HCT116 (cell line): ENCODE data around the gene STARD4. TPM values are rescaled to one million over a fixed set of nuclear protein-coding genes. Genes with fewer than 3 reads are reported as not detected.

ENCODE experiments used
- ATAC-seq: fragments of 200-7000 bp; cut with Tn5 transposase; 2 replicates; pipeline ENCODE4 v1.9.1; 2020; ENCODE audit warnings: mild to moderate bottlenecking, moderate library complexity
- BruUV-seq: library from RNA; stranded (reverse); fragments of 400-500 nt; replicated peaks from 2 replicates; lab custom pipeline; 2021; lab: Mats Ljungman, UMichigan
- CTCF ChIA-PET: fragments of 300-600 bp; sonication (Branson Sonifier 250); formaldehyde crosslinking; loops from one replicate; lab custom pipeline; 2021; ENCODE audit warnings: antibody characterized with exemption; lab: Charles Lee
- POLR2A ChIA-PET: fragments of 300-600, 350-600 bp; sonication (Branson Sonifier 250); formaldehyde crosslinking; loops from one replicate; lab custom pipeline; 2021; ENCODE audit warnings: antibody characterized with exemption; lab: Charles Lee
- RAD21 ChIA-PET, 2 experiments: fragments of 300-600 bp; sonication (Branson Sonifier 250); formaldehyde crosslinking; loops; one replicate each; lab custom pipeline; 2023; ENCODE audit warnings: low total read pairs in 2 of 2; ENCODE audit not compliant: uncharacterized antibody in 2 of 2, unreplicated experiment in 2 of 2, low non-redundant PET in 1 of 2; lab: Charles Lee
- DNase-seq: peaks from one replicate; pipeline ENCODE4 v3.0.0-alpha.2; 2010; ENCODE audit warnings: low read depth, low spot score
- H2AFZ ChIP-seq: fragments of 200-600 bp; shearing (Covaris generic), sonication (generic); 2 replicates; pipeline ENCODE4 v1.6.1; 2017; ENCODE audit warnings: low read depth, mixed run types, mixed read lengths, antibody characterized with exemption, low read length; ENCODE audit not compliant: poor library complexity, severe bottlenecking
- H3K27ac ChIP-seq: 2 replicates; pipeline ENCODE4 v1.5.1; 2012; ENCODE audit warnings: low read depth, low read length
- H3K27me3 ChIP-seq: fragments of 200-600 bp; sonication (generic); 2 replicates; pipeline ENCODE4 v1.6.1; 2016; ENCODE audit warnings: mixed run types, low read length, mixed read lengths; ENCODE audit not compliant: insufficient read depth
- H3K36me3 ChIP-seq, 2 experiments: fragments of 200-500 bp in 1 of 2; fragments of 200-600 bp in 1 of 2; sonication (Bioruptor generic) in 1 of 2; sonication (generic) in 1 of 2; 2 replicates each; pipeline versions ENCODE4 v1.5.1 to v1.6.1; 2014 to 2016; ENCODE audit warnings: low read length in 2 of 2, inconsistent platforms in 1 of 2, mixed read lengths in 1 of 2, mixed run types in 1 of 2; ENCODE audit not compliant: insufficient read depth in 2 of 2, control insufficient read depth in 1 of 2
- H3K4me1 ChIP-seq, 2 experiments: fragments of 200-600 bp in 1 of 2; sonication (generic) in 1 of 2; 2 replicates each; pipeline versions ENCODE4 v1.5.1 to v1.6.1; 2012 to 2017; ENCODE audit warnings: low read length in 2 of 2, inconsistent platforms in 1 of 2, mild to moderate bottlenecking in 1 of 2, mixed read lengths in 1 of 2, mixed run types in 1 of 2, moderate library complexity in 1 of 2; ENCODE audit not compliant: insufficient read depth in 2 of 2, control insufficient read depth in 1 of 2
- H3K4me2 ChIP-seq: fragments of 200-600 bp; sonication (generic); 2 replicates; pipeline ENCODE4 v1.6.1; 2017; ENCODE audit warnings: mixed run types, low read length, mixed read lengths
- H3K4me3 ChIP-seq, 2 experiments: fragments of 200-600 bp in 1 of 2; sonication (generic) in 1 of 2; replicated peaks in 1 of 2; 2 replicates each; pipeline ENCODE4 v1.5.1; 2011 to 2016; ENCODE audit warnings: low read length in 2 of 2, control low read depth in 1 of 2, low read depth in 1 of 2, mild to moderate bottlenecking in 1 of 2, mixed read lengths in 1 of 2, mixed run types in 1 of 2
- H3K79me2 ChIP-seq: fragments of 200-600 bp; sonication (generic); 2 replicates; pipeline ENCODE4 v1.6.1; 2017; ENCODE audit warnings: mild to moderate bottlenecking, mixed run types, low read length, moderate library complexity, mixed read lengths; ENCODE audit not compliant: insufficient read depth
- H3K9ac ChIP-seq: fragments of 200-600 bp; sonication (generic); 2 replicates; pipeline ENCODE4 v1.6.1; 2016; ENCODE audit warnings: low read length, mixed read lengths
- H3K9me2 ChIP-seq: fragments of 200-600 bp; sonication (generic), shearing (Covaris generic); 2 replicates; pipeline ENCODE4 v1.6.1; 2017; ENCODE audit warnings: mixed run types, mild to moderate bottlenecking, moderate library complexity; ENCODE audit not compliant: insufficient read depth
- H3K9me3 ChIP-seq, 2 experiments: fragments of 200-500 bp in 1 of 2; fragments of 200-600 bp in 1 of 2; sonication (Bioruptor generic) in 1 of 2; sonication (generic) in 1 of 2; 2 replicates each; pipeline ENCODE4 v1.6.1; 2014 to 2017; ENCODE audit warnings: low read length in 2 of 2, mixed read lengths in 2 of 2, inconsistent platforms in 1 of 2, low read depth in 1 of 2, mild to moderate bottlenecking in 1 of 2, mixed run types in 1 of 2, moderate library complexity in 1 of 2; ENCODE audit not compliant: control insufficient read depth in 1 of 2, insufficient read depth in 1 of 2
- H4K20me1 ChIP-seq: fragments of 200-600 bp; sonication (generic), shearing (Covaris generic); 2 replicates; pipeline ENCODE4 v1.6.1; 2017; ENCODE audit warnings: mixed run types, mild to moderate bottlenecking, moderate library complexity; ENCODE audit not compliant: insufficient read depth
- CEBPB ChIP-seq: IDR thresholded peaks from 2 replicates; pipeline ENCODE4 v1.6.1; 2012; ENCODE audit warnings: low read depth
- EGR1 ChIP-seq: IDR thresholded peaks from 2 replicates; pipeline ENCODE4 v1.6.1; 2012; ENCODE audit warnings: low read depth
- EZH2 ChIP-seq: fragments of 200-600 bp; sonication (generic); IDR thresholded peaks from 2 replicates; pipeline ENCODE4 v1.6.1; 2017; ENCODE audit warnings: antibody characterized with exemption, mixed run types
- JUND ChIP-seq: IDR thresholded peaks from 2 replicates; pipeline ENCODE4 v1.6.1; 2012
- POLR2A ChIP-seq: IDR thresholded peaks from 2 replicates; pipeline ENCODE4 v1.7.0; 2011; ENCODE audit warnings: borderline replicate concordance; ENCODE audit not compliant: insufficient read depth, insufficient read length; ENCODE audit errors: extremely low read depth
- RAD21 ChIP-seq: IDR thresholded peaks from 2 replicates; pipeline ENCODE4 v1.6.1; 2012; ENCODE audit warnings: low read depth, mild to moderate bottlenecking
- SRF ChIP-seq: IDR thresholded peaks from 2 replicates; pipeline ENCODE4 v1.6.1; 2012; ENCODE audit warnings: low read depth
- TCF7L2 ChIP-seq: IDR thresholded peaks from 2 replicates; pipeline ENCODE4 v1.7.0; 2011; ENCODE audit warnings: borderline replicate concordance, inconsistent platforms; ENCODE audit not compliant: insufficient read depth, insufficient read length; ENCODE audit errors: extremely low read depth
- intact Hi-C: fragments of 100-400 bp; cut with micrococcal nuclease; formaldehyde crosslinking; loops from 2 replicates; pipeline ENCODE4 v1.10.0; 2022
- total RNA-seq: library from RNA; stranded (reverse); gene quantifications from one replicate; pipeline ENCODE4 v1.2.1, GENCODE V29; 2021; ENCODE audit not compliant: unreplicated experiment

The STARD4 gene
- total RNA-seq, 1 experiment from 2014 or later = 44.3 TPM

DNA sequence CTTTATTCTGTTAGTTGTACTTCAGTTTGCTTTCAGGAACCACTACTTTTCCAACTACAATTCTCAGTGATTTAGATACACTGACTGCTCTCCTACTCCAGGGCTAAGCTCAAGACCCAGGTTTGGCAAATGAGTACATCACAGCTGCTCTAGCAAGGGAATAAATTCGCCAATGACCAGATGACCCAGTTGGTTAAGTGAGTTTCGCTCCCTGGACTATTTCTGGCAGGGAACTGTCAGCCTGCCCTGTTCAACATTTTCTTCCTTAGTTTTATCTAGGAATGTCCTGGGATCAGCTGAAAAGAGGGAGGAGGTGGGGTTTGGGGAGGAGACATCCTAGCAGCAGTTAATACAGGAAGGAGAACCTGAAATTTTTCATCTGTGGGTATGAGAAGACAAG, 6.4 kb upstream of the STARD4 start:
- Histone ChIP-seq H3K4me2 (no peak overlapping the region), H3K9me3 (no peaks in the 10 kb centered on the region), H4K20me1 (no peaks in the 10 kb centered on the region), H3K79me2 (no peaks in the 10 kb centered on the region), H2AFZ (no peak overlapping the region), H3K27me3 (no peaks in the 10 kb centered on the region), H3K4me1 (no peaks in the 10 kb centered on the region), H3K27ac (no peak overlapping the region), H3K9me2 (no peaks in the 10 kb centered on the region), H3K36me3 (no peaks in the 10 kb centered on the region), H3K9ac (no peak overlapping the region)
- DNase-seq (no peak), ATAC-seq (no peak)
- intact Hi-C loops = no loop called here
- ChIA-PET RAD21 (no interaction called here), POLR2A (no interaction called here)
- BruUV-seq = no TSS peak
- TF ChIP-seq JUND = no peak
- TF ChIP-seq SRF = no peak
- no peak for TF ChIP-seq CEBPB
- TF ChIP-seq EGR1 = no peak
- TF ChIP-seq EZH2 = no peak
- TF ChIP-seq, all 23 proteins: peak for 0
- CTCF ChIA-PET = interaction anchor here (1.2 kb wide), 1 partner anchor 12 kb away, joined by 5 read pairs; no protein-coding TSS in a partner anchor
- H3K4me3 ChIP-seq = no peak overlapping the region

DNA sequence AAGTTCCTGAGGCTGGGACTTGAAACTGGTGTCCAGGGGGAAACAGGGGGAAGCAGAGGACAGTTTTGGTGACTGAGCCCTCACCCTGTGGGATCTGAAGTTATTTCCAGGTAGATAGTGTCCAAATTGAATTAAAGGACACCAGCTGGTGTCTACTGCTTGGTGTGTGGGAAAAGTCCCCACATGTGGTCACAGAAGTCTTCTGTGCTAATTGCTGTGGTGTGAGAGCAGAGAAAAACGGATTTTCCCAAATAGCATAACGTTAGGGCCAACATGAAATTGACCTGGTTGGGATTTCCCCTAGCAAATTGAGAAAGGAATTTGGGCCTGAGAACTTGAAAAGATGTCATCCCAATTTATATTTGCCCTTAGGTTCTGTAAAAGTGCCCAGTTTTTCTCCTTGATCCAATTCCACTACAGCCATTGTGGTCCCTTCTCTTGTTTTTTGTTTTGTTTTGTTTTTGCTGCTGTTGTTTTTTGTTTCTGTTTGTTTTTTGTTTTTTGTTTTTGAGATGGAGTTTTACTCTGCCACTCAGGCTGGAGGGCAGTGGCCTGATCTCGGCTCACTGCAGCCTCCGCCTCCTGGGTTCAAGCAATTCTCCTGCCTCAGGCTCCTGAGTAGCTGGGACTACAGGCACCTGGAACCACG, 5.6 kb upstream of the STARD4 start:
- H3K79me2 ChIP-seq = no peaks in the 10 kb centered on the region
- H3K9ac ChIP-seq = no peak overlapping the region
- ChIA-PET CTCF (interaction anchor here (1.2 kb wide), 1 partner anchor 13 kb away, joined by 5 read pairs; no protein-coding TSS in a partner anchor), RAD21 (no interaction called here), POLR2A (no interaction called here)
- TF ChIP-seq EGR1 (no peak), RAD21 (no peak), POLR2A (no peak), SRF (no peak), TCF7L2 (no peak)
- H3K27ac ChIP-seq = no peak overlapping the region
- H3K27me3 ChIP-seq = no peaks in the 10 kb centered on the region
- H2AFZ ChIP-seq = no peak overlapping the region
- H3K4me3 ChIP-seq = no peak overlapping the region
- BruUV-seq = no TSS peak
- H3K9me3 ChIP-seq = no peaks in the 10 kb centered on the region
- intact Hi-C loops = no loop called here
- ATAC-seq = no peak
- H4K20me1 ChIP-seq = no peaks in the 10 kb centered on the region
- no peak overlapping the region for H3K4me2 ChIP-seq
- no peak for DNase-seq
- H3K4me1 ChIP-seq = peaks cover 5 to 8% of the 10 kb centered on the region in 2 experiments; a peak in 3 of 4 replicates
- no peaks in the 10 kb centered on the region for H3K9me2 ChIP-seq
- no peaks in the 10 kb centered on the region for H3K36me3 ChIP-seq
